ENCODE measurements around the gene IRS1. TPM values are rescaled to one million over a fixed set of nuclear protein-coding genes. Genes with fewer than 3 reads are reported as not detected.

The IRS1 gene
- total RNA-seq, 4 donors from 2014 or later, result 14.3 to 16.2 (median 15.5) TPM

DNA sequence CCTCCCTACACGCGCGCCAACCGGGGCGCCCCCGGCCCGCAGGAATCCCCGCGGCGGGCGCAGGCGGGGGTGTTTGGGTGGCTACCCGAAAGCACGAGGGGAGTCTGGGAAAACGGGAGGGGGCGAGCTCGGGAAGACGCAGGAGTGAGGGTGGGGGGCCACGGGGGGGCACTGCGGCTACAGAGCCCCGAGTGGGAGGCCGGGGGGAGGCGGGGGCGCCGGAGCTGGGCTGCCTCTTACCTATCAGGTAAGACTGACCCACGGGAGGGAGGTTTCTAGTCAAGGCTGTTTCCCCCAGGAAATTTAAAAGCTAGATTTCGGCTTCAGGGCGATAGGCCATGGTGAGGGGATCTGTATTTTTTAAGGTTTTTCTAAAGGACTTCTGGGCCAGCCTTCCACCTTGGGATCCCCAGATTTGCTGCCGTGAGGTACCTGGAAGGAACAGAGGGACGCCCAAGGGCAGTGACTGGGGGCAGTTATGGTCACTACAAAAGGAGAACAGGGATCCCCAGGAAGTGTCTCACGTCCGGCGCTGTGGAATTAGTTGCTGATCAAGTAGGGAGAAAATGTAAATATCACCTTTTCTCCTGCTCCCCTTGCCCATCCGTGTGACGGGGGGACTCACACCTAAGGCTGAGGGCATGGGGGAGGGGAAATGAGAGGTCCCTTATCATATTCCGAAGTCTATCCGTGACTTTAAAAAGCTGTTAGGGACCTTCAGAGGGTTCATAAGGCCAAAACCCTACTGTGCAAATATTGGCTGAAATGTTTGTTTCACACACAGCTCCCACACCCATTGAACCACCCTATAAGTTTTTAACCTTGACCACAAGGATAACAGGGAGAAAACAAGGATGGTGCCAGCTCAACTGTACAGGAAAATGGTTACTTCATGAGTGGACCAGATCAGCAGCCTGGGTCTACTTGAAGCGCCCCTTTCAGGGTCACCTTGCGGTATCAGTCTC, 638 bp upstream of the IRS1 start:
- TF ChIP-seq, protein P1, sequence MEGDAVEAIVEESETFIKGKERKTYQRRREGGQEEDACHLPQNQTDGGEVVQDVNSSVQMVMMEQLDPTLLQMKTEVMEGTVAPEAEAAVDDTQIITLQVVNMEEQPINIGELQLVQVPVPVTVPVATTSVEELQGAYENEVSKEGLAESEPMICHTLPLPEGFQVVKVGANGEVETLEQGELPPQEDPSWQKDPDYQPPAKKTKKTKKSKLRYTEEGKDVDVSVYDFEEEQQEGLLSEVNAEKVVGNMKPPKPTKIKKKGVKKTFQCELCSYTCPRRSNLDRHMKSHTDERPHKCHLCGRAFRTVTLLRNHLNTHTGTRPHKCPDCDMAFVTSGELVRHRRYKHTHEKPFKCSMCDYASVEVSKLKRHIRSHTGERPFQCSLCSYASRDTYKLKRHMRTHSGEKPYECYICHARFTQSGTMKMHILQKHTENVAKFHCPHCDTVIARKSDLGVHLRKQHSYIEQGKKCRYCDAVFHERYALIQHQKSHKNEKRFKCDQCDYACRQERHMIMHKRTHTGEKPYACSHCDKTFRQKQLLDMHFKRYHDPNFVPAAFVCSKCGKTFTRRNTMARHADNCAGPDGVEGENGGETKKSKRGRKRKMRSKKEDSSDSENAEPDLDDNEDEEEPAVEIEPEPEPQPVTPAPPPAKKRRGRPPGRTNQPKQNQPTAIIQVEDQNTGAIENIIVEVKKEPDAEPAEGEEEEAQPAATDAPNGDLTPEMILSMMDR (IDR thresholded peaks at IDR 0.05), result no peak
- ATAC-seq (ENCODE audit: low FRiP score), result peak; percentile 15

DNA sequence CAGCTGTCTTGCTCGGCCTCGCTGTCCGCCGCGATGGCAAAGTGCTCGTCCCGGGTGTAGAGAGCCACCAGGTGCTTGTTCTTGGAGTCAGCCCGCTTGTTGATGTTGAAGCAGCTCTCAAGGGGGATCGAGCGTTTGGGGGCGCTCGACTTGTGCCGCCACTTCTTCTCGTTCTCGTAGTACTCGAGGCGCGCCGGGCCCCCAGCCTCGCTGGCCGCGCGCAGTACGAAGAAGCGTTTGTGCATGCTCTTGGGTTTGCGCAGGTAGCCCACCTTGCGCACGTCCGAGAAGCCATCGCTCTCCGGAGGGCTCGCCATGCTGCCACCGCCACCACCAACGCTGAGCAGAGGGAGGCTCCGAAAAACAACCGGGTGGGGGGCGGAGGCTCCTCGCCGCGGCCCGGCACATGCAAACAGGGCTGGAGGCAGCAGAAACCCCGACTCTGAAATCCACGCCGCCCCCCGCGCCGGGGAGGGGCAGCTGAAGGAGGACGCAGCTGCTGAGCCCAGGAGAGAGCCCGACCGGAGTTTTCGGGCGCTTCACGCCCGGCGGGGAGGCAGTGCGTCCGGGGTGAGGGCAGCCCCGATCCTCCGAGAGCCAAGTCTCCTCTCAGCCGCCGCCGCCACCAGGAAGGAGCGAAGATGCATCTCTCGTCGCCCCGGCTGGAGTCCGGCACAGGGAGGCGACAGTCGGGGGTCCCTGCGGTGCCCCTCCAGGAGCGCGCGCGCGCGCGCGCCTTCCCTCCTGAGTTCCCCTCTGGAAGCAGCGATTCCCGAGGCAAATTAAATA, 1.0 kb downstream of the IRS1 start:
- DNase-seq (ENCODE audit: low spot score) (no peak), ATAC-seq (ENCODE audit: low FRiP score) (no peak)
- TF ChIP-seq, protein P1 (IDR thresholded peaks at IDR 0.05), result no peak

More for the DNA sequence above, 638 bp upstream of the IRS1 start:
- no peak for DNase-seq (ENCODE audit: low spot score)

DNA sequence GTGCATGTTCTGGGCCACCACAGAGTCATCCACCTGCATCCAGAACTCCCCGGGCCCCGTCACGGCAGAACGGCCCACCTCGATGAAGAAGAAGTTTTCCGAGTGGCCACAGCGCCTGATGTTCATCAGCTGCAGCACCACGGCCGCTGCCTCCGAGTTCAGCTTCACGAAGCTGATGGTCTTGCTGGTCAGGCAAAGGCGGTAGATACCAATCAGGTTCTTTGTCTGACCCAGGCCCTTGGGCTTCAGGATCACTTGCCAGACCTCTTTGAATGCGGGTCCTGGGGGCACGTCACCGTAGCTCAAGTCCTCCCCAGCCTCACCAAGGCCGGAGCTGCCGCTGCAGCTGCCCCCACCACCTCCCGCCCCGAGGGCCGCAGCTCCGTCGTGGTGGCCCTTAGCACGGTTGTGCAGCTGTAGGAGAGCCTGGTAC, 1.6 kb downstream of the IRS1 start:
- TF ChIP-seq, protein P1 (IDR thresholded peaks at IDR 0.05), result no peak
- ATAC-seq (ENCODE audit: low FRiP score) (no peak), DNase-seq (ENCODE audit: low spot score) (no peak)

DNA sequence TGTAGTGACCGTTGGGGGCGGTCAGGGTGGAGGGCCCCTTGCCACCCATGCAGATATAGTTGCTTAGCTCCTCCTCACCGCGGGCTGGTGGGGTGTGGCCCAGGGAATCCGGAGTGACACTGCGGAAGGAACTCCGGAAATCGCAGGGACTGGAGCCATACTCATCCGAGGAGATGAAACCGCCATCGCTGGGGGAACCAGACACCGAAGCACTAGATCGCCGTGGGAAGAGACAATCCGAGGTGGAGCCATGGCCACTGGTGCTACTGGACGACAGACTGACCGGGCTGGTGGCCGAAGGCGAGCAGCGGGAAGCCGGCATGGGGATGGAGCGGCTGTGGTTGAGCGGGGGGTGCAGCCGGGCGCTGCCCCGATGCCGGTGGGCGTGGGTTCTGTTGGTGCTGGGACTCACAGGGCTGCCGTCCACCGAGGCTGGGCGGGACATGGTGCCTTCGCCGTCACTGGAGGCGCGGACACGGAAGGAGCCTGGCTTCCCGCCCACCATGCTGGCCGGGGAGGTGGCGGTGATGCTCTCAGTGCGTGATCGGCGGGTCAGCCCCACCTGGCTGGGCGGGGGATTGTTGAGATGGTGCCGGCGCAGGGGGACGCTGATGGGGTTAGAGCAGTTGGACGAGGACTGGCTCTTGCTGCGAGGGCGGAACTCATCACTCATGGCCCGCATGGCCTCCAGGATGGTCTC, 2.2 kb downstream of the IRS1 start:
- ATAC-seq (ENCODE audit: low FRiP score), result no peak
- no peak for DNase-seq (ENCODE audit: low spot score)
- TF ChIP-seq, protein P1 (IDR thresholded peaks at IDR 0.05), result no peak

DNA sequence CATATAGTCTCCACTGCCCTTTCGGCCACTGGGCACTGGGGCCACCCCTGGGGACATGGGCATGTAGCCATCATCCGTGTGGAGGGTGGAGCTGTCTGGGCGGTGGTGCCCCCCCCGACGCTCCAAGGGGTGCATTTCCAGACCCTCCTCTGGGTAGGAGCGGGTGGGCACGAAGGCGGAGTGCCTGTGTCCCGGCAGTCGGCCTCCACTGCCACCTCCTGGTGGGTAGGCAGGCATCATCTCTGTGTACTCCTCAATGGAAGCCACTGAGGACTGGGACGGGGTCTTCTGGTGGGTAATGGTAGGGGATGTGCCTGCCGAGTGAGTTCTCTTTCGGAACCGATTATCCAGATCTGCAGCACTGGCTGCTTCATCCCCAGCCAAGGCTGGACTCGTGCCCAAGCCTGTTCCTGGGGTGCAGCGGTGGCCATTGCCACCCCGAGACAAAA, 2.8 kb downstream of the IRS1 start:
- DNase-seq (ENCODE audit: low spot score), result no peak
- TF ChIP-seq, protein P1 (IDR thresholded peaks at IDR 0.05), result no peak
- no peak for ATAC-seq (ENCODE audit: low FRiP score)

DNA sequence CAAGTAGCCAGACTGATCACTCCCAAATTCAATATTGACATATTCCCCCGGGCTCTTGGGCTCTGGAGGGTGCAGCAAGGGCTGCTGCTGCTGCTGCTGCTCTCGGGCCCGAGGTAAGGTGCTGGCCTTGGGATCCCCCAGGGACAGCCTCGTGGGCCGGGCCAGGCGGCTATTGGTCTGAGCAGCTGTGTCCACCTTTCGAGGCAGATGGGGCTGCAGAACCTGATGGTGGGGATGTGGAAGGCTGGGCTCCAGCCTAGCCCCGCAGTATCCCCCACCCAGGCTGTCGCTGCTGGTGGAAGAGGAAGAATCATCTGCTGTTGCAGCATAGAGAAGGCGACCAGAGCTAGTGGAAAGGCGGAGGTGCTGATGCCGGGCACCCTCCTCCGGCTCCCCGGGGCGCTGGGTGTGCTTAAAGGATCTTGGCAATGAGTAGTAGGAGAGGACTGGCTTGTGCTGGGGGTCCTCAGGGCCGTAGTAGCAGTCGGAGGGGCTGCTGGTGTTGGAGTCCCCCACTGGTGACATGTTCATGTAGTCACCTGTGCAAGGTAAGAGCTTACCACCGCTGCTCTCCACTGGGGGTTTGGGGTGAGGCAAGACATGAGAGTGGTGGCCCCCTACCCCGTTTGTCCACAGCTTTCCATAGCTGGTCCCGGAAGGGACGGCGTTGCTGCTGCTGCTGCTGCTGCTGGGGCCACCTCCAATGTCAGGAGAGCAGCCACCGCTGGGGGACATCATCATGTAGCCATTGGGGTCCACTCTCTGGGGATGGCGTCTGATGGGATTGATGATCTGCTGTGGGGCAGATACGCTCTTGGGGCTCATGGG, 3.4 kb downstream of the IRS1 start:
- TF ChIP-seq, protein P1 (IDR thresholded peaks at IDR 0.05), result no peak
- no peak for ATAC-seq (ENCODE audit: low FRiP score)
- DNase-seq (ENCODE audit: low spot score), result no peak

All from omental fat pad (tissue), 4 donors.